HepG2 (cell line): ENCODE measurements around the gene GSTP1. TPM values are rescaled to one million over a fixed set of nuclear protein-coding genes. Genes with fewer than 3 reads are reported as not detected.

Experiments used
- AGO1 ChIP-seq: fragments of 200-400 bp; formaldehyde crosslinking; IDR thresholded peaks from 2 replicates; pipeline ENCODE4 v1.6.1; 2017; ENCODE audit warnings: mild to moderate bottlenecking, low read depth, low read length, moderate library complexity; ENCODE audit not compliant: poor library complexity, severe bottlenecking
- FOXA3 ChIP-seq: IDR thresholded peaks from 2 replicates; pipeline ENCODE4 v1.6.1; 2016; ENCODE audit warnings: missing genetic modification reagents, missing compliant biosample characterization
- MXI1 ChIP-seq: IDR thresholded peaks from 3 replicates; pipeline ENCODE4 v1.6.1; 2012; ENCODE audit warnings: low read depth, low read length, inconsistent platforms, borderline replicate concordance
- SRY ChIP-seq: sonication (generic); formaldehyde crosslinking; IDR thresholded peaks from 2 replicates; pipeline ENCODE4 v1.8.0; 2022; ENCODE audit warnings: mild to moderate bottlenecking, missing genetic modification reagents
- TSC22D2 ChIP-seq: sonication (generic); formaldehyde crosslinking; IDR thresholded peaks from 2 replicates; pipeline ENCODE4 v1.5.1; 2020; ENCODE audit warnings: missing genetic modification reagents, mild to moderate bottlenecking, borderline replicate concordance
- ZNF10 ChIP-seq: sonication (generic); formaldehyde crosslinking; IDR thresholded peaks from 2 replicates; pipeline ENCODE4 v1.4.0; 2020; ENCODE audit warnings: mild to moderate bottlenecking, low read depth, missing genetic modification reagents, borderline replicate concordance
- ZNF260 ChIP-seq: sonication (generic); formaldehyde crosslinking; IDR thresholded peaks from 2 replicates; pipeline ENCODE4 v1.4.0; 2020; ENCODE audit warnings: missing genetic modification reagents, low read depth, mild to moderate bottlenecking, borderline replicate concordance
- polyA plus RNA-seq, 8 experiments: library from polyadenylated mRNA; depleted of rRNA in 3 of 8; stranded (reverse) in 7 of 8; unstranded in 1 of 8; fragments of >200 nt; fragmentation: Illumina TruSeq in 4 of 8; extraction: Trizol in 4 of 8; gene quantifications; 2 replicates each; pipeline versions ENCODE4 v1.2.1 to v1.2.3, GENCODE V29; 2011 to 2016; ENCODE audit warnings: low read depth in 4 of 8, missing spikeins in 1 of 8, mixed read lengths in 1 of 8; ENCODE audit not compliant: insufficient read depth in 1 of 8
- total RNA-seq, 5 experiments: library from RNA; depleted of rRNA; stranded (reverse); fragments of >200 nt; fragmentation: Illumina TruSeq; extraction: Trizol; gene quantifications; 2 replicates each; pipeline ENCODE4 v1.2.3, GENCODE V29; 2016; ENCODE audit warnings: low read depth in 1 of 5
- TF ChIP-seq, protein P1 (sequence below): IDR thresholded peaks from 2 replicates; pipeline ENCODE4 v1.6.1; 2016; ENCODE audit warnings: low read depth, missing genetic modification reagents, missing compliant biosample characterization
- TF ChIP-seq, protein P2 (sequence below): sonication (generic); formaldehyde crosslinking; IDR thresholded peaks from 2 replicates; pipeline ENCODE4 v1.4.0; 2020; ENCODE audit warnings: mild to moderate bottlenecking, missing genetic modification reagents
- TF ChIP-seq, protein P3 (sequence below): sonication (generic); formaldehyde crosslinking; conservative IDR thresholded peaks from 2 replicates; pipeline ENCODE4 v1.8.0; 2022; ENCODE audit warnings: missing genetic modification reagents
- TF ChIP-seq, protein P4 (sequence below): sonication (generic); formaldehyde crosslinking; IDR thresholded peaks from 2 replicates; pipeline ENCODE4 v1.5.0; 2020; ENCODE audit warnings: mild to moderate bottlenecking, missing genetic modification reagents, moderate library complexity
- TF ChIP-seq, protein P5 (sequence below): sonication (generic); formaldehyde crosslinking; IDR thresholded peaks from 2 replicates; pipeline ENCODE4 v1.4.0; 2020; ENCODE audit warnings: missing genetic modification reagents

The GSTP1 gene
- total and polyA plus RNA-seq, 2 of the 13 experiments (the other 11 are each of a cell fraction or from before 2014, with no cell fraction given) = not detected

DNA sequence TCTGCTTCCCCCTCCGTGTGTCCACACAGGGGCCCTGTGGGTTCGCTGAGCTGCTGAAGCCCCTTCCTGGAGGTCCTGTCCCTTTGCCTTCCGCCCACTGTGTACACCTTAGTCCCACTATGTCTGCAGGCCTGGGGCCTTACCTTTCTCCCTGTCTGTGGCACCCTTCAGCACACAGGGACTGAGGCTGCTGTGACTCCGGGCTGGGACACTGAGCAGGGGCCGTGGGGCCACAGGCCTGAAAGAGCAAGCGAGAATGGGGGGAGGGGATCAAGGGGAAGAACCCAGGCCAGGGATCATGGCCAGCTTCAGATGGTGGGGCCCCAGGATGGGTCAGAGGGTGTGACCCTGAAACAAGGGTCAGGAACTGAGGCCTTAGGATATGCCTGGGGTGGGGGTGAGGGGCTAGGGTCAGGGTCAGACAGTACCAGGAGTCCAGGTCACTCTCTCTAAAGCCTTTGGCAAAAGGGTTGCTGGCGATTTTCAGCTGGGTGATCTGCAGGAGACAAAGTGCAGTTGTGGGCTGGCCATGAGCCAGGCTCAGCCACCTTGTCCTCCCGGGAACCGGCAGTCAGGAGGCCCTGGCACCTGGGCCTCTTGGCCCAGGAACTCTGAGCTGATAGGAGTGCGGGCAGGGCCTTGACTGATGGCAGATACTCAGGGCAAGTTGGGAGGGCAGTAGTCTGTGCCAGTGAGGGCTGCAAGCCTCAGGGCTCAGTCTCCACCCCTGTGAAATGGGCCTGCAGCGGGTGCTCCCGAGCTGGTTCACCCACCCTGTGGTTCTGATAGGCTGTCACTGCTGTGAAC lies 48.8 kb downstream of the GSTP1 start (continued):
- TF ChIP-seq, protein P1, sequence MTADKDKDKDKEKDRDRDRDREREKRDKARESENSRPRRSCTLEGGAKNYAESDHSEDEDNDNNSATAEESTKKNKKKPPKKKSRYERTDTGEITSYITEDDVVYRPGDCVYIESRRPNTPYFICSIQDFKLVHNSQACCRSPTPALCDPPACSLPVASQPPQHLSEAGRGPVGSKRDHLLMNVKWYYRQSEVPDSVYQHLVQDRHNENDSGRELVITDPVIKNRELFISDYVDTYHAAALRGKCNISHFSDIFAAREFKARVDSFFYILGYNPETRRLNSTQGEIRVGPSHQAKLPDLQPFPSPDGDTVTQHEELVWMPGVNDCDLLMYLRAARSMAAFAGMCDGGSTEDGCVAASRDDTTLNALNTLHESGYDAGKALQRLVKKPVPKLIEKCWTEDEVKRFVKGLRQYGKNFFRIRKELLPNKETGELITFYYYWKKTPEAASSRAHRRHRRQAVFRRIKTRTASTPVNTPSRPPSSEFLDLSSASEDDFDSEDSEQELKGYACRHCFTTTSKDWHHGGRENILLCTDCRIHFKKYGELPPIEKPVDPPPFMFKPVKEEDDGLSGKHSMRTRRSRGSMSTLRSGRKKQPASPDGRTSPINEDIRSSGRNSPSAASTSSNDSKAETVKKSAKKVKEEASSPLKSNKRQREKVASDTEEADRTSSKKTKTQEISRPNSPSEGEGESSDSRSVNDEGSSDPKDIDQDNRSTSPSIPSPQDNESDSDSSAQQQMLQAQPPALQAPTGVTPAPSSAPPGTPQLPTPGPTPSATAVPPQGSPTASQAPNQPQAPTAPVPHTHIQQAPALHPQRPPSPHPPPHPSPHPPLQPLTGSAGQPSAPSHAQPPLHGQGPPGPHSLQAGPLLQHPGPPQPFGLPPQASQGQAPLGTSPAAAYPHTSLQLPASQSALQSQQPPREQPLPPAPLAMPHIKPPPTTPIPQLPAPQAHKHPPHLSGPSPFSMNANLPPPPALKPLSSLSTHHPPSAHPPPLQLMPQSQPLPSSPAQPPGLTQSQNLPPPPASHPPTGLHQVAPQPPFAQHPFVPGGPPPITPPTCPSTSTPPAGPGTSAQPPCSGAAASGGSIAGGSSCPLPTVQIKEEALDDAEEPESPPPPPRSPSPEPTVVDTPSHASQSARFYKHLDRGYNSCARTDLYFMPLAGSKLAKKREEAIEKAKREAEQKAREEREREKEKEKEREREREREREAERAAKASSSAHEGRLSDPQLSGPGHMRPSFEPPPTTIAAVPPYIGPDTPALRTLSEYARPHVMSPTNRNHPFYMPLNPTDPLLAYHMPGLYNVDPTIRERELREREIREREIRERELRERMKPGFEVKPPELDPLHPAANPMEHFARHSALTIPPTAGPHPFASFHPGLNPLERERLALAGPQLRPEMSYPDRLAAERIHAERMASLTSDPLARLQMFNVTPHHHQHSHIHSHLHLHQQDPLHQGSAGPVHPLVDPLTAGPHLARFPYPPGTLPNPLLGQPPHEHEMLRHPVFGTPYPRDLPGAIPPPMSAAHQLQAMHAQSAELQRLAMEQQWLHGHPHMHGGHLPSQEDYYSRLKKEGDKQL (CRISPR knock-in tag) = no peak
- TF ChIP-seq ZNF10 (CRISPR knock-in tag) (no peak), AGO1 (no peak), ZNF260 (no peak), MXI1 (0 out of 3 replicates have a peak, but pooled peaks have one; percentile 13), SRY (CRISPR knock-in tag) (no peak), TSC22D2 (CRISPR knock-in tag) (no peak), FOXA3 (no peak)
- TF ChIP-seq, protein P2, sequence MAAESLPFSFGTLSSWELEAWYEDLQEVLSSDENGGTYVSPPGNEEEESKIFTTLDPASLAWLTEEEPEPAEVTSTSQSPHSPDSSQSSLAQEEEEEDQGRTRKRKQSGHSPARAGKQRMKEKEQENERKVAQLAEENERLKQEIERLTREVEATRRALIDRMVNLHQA (CRISPR knock-in tag) = no peak
- TF ChIP-seq, protein P3, sequence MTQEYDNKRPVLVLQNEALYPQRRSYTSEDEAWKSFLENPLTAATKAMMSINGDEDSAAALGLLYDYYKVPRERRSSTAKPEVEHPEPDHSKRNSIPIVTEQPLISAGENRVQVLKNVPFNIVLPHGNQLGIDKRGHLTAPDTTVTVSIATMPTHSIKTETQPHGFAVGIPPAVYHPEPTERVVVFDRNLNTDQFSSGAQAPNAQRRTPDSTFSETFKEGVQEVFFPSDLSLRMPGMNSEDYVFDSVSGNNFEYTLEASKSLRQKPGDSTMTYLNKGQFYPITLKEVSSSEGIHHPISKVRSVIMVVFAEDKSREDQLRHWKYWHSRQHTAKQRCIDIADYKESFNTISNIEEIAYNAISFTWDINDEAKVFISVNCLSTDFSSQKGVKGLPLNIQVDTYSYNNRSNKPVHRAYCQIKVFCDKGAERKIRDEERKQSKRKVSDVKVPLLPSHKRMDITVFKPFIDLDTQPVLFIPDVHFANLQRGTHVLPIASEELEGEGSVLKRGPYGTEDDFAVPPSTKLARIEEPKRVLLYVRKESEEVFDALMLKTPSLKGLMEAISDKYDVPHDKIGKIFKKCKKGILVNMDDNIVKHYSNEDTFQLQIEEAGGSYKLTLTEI (CRISPR knock-in tag) = no peak
- TF ChIP-seq, protein P4, sequence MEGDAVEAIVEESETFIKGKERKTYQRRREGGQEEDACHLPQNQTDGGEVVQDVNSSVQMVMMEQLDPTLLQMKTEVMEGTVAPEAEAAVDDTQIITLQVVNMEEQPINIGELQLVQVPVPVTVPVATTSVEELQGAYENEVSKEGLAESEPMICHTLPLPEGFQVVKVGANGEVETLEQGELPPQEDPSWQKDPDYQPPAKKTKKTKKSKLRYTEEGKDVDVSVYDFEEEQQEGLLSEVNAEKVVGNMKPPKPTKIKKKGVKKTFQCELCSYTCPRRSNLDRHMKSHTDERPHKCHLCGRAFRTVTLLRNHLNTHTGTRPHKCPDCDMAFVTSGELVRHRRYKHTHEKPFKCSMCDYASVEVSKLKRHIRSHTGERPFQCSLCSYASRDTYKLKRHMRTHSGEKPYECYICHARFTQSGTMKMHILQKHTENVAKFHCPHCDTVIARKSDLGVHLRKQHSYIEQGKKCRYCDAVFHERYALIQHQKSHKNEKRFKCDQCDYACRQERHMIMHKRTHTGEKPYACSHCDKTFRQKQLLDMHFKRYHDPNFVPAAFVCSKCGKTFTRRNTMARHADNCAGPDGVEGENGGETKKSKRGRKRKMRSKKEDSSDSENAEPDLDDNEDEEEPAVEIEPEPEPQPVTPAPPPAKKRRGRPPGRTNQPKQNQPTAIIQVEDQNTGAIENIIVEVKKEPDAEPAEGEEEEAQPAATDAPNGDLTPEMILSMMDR (CRISPR knock-in tag) = no peak
- TF ChIP-seq, protein P5, sequence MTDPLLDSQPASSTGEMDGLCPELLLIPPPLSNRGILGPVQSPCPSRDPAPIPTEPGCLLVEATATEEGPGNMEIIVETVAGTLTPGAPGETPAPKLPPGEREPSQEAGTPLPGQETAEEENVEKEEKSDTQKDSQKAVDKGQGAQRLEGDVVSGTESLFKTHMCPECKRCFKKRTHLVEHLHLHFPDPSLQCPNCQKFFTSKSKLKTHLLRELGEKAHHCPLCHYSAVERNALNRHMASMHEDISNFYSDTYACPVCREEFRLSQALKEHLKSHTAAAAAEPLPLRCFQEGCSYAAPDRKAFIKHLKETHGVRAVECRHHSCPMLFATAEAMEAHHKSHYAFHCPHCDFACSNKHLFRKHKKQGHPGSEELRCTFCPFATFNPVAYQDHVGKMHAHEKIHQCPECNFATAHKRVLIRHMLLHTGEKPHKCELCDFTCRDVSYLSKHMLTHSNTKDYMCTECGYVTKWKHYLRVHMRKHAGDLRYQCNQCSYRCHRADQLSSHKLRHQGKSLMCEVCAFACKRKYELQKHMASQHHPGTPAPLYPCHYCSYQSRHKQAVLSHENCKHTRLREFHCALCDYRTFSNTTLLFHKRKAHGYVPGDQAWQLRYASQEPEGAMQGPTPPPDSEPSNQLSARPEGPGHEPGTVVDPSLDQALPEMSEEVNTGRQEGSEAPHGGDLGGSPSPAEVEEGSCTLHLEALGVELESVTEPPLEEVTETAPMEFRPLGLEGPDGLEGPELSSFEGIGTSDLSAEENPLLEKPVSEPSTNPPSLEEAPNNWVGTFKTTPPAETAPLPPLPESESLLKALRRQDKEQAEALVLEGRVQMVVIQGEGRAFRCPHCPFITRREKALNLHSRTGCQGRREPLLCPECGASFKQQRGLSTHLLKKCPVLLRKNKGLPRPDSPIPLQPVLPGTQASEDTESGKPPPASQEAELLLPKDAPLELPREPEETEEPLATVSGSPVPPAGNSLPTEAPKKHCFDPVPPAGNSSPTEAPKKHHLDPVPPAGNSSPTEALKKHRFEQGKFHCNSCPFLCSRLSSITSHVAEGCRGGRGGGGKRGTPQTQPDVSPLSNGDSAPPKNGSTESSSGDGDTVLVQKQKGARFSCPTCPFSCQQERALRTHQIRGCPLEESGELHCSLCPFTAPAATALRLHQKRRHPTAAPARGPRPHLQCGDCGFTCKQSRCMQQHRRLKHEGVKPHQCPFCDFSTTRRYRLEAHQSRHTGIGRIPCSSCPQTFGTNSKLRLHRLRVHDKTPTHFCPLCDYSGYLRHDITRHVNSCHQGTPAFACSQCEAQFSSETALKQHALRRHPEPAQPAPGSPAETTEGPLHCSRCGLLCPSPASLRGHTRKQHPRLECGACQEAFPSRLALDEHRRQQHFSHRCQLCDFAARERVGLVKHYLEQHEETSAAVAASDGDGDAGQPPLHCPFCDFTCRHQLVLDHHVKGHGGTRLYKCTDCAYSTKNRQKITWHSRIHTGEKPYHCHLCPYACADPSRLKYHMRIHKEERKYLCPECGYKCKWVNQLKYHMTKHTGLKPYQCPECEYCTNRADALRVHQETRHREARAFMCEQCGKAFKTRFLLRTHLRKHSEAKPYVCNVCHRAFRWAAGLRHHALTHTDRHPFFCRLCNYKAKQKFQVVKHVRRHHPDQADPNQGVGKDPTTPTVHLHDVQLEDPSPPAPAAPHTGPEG = no peak
